HG03045 (cell line): ENCODE data around the gene CHPT1.
A peak's percentile ranks its signal among the peaks of the same experiment; 100 is the strongest.

Experiments used
- ATAC-seq: cut with Tn5 transposase; IDR thresholded peaks from one replicate; pipeline ENCODE4 v1.9.1; 2021; ENCODE audit warnings: mild to moderate bottlenecking, moderate library complexity; ENCODE audit not compliant: unreplicated experiment

CHPT1 gene

GRCh38 chr12:101761350-101761749, 63.9 kb downstream of the CHPT1 start:
- ATAC-seq = no peak

DNA sequence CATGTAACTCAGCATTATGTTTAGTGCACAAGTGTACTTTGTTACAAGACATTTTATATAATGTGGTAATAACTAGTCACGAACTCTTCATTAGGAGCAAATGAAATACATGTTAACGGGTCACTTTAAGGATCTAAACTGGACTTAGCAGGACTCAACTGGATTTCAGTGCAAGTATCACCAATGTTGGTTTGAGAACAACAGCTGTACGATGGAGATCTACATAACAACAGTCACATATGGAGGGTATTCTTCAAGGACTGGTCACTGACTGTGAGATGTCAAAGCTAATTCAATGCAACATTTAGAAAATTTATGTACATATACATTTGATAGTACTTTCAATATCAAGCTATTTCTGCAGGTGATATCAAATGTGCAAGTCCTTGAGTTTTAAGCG, 64.3 kb downstream of the CHPT1 start:
- ATAC-seq = no peak

DNA sequence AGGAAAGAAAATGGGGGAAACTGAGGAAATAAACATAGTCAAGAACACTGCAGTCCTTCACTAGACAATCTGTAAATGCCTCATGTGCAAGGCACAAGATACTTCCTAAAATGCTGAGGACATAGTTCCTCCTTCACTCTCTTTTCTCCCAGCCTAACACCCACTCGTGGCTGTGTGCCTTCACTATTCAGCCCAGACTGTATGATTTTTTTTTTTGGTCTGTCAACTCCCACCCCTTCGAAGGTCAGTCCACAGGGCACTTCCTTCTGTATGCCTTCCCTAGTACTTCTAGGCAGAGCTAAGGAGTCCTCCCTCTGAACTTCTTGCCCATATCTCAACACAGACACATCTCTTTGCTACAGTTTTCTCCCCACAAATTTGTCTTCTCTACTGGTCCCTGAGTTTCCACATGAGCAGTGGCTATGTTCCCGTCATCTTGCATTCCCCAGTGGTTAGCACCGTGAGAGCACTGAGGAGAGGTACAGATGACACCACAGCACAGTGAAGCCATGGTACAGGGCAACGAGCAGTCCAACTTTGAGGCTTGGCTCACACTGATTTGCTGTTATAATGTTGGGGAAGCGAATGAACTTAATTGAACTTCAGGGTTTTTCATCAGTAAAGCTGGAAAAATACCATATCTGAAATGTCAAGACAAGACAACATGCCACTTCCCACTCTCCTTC, 65.9 kb downstream of the CHPT1 start:
- no peak for ATAC-seq

GRCh38 chr12:101764051-101764792, 66.8 kb downstream of the CHPT1 start:
- no peak for ATAC-seq

GRCh38 chr12:101767537-101767936, 70.1 kb downstream of the CHPT1 start:
- ATAC-seq = no peak

- ATAC-seq = no peak
These were observed 71.3 kb downstream of the CHPT1 start for GRCh38 chr12:101768781-101769180.

DNA sequence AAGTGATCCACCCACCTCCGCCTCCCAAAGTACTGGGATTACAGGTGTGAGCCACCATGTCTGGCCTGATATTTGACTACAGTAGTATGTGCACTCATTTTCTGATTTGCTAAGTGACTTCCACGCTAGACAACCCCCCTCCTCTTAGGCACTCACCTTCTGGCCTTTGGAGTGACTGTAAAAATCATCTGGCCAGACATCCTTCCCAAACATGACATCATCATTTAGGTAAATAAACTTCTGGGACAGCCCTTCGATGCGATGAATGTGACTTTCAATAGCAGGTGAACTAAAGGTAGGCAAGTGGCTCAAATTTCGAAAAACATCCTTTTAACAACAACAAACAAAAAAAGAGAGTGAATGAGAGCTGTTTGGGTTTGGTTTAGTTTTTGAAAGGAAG, 72.4 kb downstream of the CHPT1 start:
- ATAC-seq = no peak

DNA sequence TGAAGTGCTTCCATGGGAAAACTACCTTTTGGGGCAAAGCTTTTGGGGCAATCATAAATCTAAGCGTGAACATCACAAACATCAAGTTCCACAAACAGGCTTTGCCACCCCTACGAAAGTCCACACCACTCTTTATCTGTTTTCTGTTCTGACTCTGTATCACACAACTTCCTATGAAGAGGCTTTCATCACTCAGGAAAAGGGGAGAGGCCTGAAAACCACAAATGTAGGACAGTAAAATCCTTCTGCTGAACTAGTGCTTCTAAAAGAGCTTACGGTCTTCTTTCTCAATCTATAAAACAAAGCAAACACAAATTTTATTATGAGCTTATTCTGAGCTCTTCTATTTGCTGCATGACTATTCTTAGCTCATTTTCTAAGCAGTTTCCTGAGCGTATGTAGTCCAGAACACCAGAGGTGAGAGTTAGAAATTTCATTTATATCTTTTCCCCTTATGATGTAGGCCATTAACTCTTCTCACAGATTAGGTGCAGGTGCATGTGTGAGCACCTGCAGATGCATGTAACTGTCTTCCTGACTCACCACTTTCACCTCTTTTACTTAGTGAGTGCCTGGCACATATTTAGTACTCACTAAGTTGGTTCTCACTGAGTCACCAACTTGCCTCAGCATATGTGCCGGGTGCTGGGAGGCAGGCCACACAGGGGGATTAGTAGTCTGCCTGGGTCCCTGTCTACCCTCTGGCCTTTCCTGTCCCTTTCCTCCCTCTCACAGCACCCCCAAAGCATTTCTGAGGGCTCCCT, 74.8 kb downstream of the CHPT1 start:
- ATAC-seq = no peak

DNA sequence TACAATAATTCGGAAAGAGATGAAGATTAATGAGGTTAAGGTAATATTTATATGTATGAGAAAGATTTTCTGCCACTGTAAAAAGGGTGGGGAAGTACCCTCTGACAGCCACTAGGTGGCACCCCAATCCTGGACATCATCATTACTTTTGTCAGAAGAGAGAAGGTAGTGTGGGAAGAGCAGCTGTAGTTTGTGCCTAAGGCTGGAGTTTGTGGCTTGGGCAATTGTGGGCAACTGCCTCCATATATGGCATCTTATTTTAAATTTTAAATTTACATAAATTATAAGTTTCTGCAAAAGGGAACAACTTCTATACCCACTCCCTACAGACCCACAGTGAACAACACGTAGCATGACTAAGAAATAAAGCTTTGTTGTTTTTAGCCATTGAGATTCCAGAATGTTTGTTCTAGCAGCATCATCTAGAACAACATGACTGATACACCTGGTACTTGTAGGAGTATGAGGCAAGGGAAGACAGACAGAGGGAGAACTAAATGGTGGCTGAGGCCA, 76.3 kb downstream of the CHPT1 start:
- peak; percentile 89 for ATAC-seq

DNA sequence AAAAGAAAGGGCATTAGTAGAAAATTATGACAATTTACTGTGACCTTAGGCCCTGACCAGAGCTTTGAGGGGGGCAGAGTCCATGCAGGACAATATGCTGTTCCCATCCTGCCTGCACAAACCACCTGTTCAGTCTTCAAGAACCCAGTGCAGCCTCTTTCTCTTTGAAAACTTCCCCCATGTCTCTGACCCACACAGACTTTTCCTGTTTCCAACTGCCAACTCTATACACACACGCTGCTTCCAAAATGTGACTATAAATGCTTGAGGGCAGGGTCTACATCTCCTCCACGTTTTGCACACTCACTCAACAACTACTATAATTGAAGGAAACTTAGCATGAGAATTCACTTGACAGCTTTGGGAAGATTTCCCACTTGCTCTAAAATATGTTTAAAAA, 78.4 kb downstream of the CHPT1 start:
- ATAC-seq = no peak

GRCh38 chr12:101777485-101777884, 80.0 kb downstream of the CHPT1 start:
- ATAC-seq = no peak

GRCh38 chr12:101777978-101778377, 80.5 kb downstream of the CHPT1 start:
- no peak for ATAC-seq
